KMS-11 (cell line): ENCODE measurements around the gene VEPH1.

ENCODE experiments used
- H2AFZ ChIP-seq: fragments of 200-600 bp; sonication (generic); 2 replicates; pipeline ENCODE4 v1.6.1; 2016; ENCODE audit warnings: antibody characterized with exemption, mixed run types, low read depth
- H3K27ac ChIP-seq: fragments of 200-600 bp; sonication (generic); 2 replicates; pipeline ENCODE4 v1.6.1; 2016; ENCODE audit warnings: mild to moderate bottlenecking, mixed run types
- H3K27me3 ChIP-seq: fragments of 200-600 bp; sonication (generic); 2 replicates; pipeline ENCODE4 v1.6.1; 2017; ENCODE audit warnings: mild to moderate bottlenecking, low read depth, mixed run types, moderate library complexity; ENCODE audit not compliant: insufficient read depth
- H3K36me3 ChIP-seq: fragments of 200-600 bp; sonication (generic); 2 replicates; pipeline ENCODE4 v1.6.1; 2017; ENCODE audit warnings: mild to moderate bottlenecking, mixed run types; ENCODE audit not compliant: insufficient read depth
- H3K4me1 ChIP-seq: fragments of 200-600 bp; sonication (generic); 2 replicates; pipeline ENCODE4 v1.6.1; 2016; ENCODE audit warnings: mild to moderate bottlenecking, low read depth, mixed run types; ENCODE audit not compliant: poor library complexity, severe bottlenecking
- H3K4me2 ChIP-seq: fragments of 200-600 bp; sonication (generic); 2 replicates; pipeline ENCODE4 v1.7.0; 2016; ENCODE audit warnings: mild to moderate bottlenecking, mixed run types
- H3K4me3 ChIP-seq: fragments of 200-600 bp; sonication (generic); IDR thresholded peaks from 2 replicates; pipeline ENCODE4 v1.6.1; 2017; ENCODE audit warnings: low read depth, low read length, mixed read lengths; ENCODE audit not compliant: insufficient read depth
- H3K79me2 ChIP-seq: fragments of 200-600 bp; sonication (generic); 2 replicates; pipeline ENCODE4 v1.6.1; 2016; ENCODE audit warnings: low read depth, mixed run types; ENCODE audit not compliant: insufficient read depth
- H3K9ac ChIP-seq: fragments of 200-600 bp; sonication (generic); 2 replicates; pipeline ENCODE4 v1.6.1; 2016; ENCODE audit warnings: mild to moderate bottlenecking, mixed run types
- H4K20me1 ChIP-seq: fragments of 200-600 bp; sonication (generic); 2 replicates; pipeline ENCODE4 v1.6.1; 2016; ENCODE audit warnings: mild to moderate bottlenecking, mixed run types; ENCODE audit not compliant: insufficient read depth
- TF ChIP-seq, protein P1 (sequence below): fragments of 200-600 bp; sonication (generic); conservative IDR thresholded peaks from 2 replicates; pipeline ENCODE4 v1.6.1; 2017; ENCODE audit warnings: low read depth, mild to moderate bottlenecking, antibody characterized with exemption, low read length, moderate library complexity, mixed read lengths

Gene VEPH1

DNA sequence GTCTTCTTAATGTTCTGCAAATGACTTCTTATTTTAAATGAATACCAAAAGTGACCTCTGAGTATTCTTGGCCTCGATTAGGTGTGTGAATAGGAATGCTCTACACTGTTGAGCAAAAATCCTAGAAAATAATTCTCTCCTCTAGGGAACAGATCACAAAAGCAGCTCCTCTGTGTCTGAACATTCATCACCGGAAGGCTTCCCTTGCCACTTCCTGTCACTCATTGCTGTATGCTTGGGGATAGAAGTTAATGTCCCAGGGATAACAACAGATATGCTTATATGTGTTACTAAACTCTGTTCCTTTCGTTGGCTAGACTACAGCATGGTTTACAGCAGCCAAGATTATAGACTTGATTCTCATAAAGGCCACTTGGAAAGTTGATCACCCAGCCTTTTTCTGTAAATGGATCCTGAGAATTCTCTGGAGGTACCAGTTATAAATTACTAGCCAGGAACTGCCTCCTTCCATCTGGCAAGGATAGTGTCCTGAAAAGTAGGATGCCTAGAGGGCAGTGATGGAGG lies 82.5 kb downstream of the VEPH1 start:
- TF ChIP-seq, protein P1, sequence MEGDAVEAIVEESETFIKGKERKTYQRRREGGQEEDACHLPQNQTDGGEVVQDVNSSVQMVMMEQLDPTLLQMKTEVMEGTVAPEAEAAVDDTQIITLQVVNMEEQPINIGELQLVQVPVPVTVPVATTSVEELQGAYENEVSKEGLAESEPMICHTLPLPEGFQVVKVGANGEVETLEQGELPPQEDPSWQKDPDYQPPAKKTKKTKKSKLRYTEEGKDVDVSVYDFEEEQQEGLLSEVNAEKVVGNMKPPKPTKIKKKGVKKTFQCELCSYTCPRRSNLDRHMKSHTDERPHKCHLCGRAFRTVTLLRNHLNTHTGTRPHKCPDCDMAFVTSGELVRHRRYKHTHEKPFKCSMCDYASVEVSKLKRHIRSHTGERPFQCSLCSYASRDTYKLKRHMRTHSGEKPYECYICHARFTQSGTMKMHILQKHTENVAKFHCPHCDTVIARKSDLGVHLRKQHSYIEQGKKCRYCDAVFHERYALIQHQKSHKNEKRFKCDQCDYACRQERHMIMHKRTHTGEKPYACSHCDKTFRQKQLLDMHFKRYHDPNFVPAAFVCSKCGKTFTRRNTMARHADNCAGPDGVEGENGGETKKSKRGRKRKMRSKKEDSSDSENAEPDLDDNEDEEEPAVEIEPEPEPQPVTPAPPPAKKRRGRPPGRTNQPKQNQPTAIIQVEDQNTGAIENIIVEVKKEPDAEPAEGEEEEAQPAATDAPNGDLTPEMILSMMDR = no peak
- no peaks in the 10 kb centered on the region for H3K27me3 ChIP-seq
- H4K20me1 ChIP-seq = no peaks in the 10 kb centered on the region
- H3K9ac ChIP-seq = no peak overlapping the region
- no peak overlapping the region for H2AFZ ChIP-seq
- H3K4me3 ChIP-seq = no peak overlapping the region
- H3K4me2 ChIP-seq = no peak overlapping the region
- no peaks in the 10 kb centered on the region for H3K4me1 ChIP-seq
- no peak overlapping the region for H3K27ac ChIP-seq
- no peaks in the 10 kb centered on the region for H3K79me2 ChIP-seq
- no peaks in the 10 kb centered on the region for H3K36me3 ChIP-seq

DNA sequence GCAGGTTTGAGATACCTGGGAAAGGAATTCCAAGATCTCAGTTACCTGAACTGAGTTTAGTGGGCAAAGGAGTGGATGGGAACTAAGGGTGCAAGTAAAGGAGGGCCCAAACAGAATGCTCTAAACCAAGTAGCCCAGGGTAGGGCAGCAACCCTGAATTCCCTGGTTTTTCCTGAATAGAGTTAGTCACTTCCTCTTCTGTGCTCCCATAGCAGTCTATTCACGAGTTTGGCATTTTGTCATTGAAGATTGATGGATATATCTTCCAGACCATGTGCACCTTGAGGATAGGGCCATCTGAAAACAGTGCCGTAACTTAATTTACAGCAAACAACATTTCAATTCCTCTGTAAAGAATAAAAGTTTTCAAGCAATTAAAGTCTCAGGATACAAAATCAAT lies 85.1 kb downstream of the VEPH1 start:
- H3K4me1 ChIP-seq = no peaks in the 10 kb centered on the region
- H3K4me3 ChIP-seq = no peak overlapping the region
- no peak overlapping the region for H2AFZ ChIP-seq
- no peaks in the 10 kb centered on the region for H3K79me2 ChIP-seq
- H3K36me3 ChIP-seq = no peaks in the 10 kb centered on the region
- H4K20me1 ChIP-seq = no peaks in the 10 kb centered on the region
- H3K9ac ChIP-seq = no peak overlapping the region
- TF ChIP-seq, protein P1 = no peak
- no peaks in the 10 kb centered on the region for H3K27me3 ChIP-seq
- no peak overlapping the region for H3K27ac ChIP-seq
- no peak overlapping the region for H3K4me2 ChIP-seq

GRCh38 chr3:157417247-157417646 lies 86.0 kb downstream of the VEPH1 start:
- Histone ChIP-seq H3K27me3 (no peaks in the 10 kb centered on the region), H2AFZ (no peak overlapping the region), H4K20me1 (no peaks in the 10 kb centered on the region), H3K79me2 (no peaks in the 10 kb centered on the region), H3K4me1 (no peaks in the 10 kb centered on the region), H3K36me3 (no peaks in the 10 kb centered on the region), H3K4me2 (no peak overlapping the region), H3K4me3 (no peak overlapping the region), H3K27ac (no peak overlapping the region), H3K9ac (no peak overlapping the region)
- TF ChIP-seq, protein P1 = no peak

- no peaks in the 10 kb centered on the region for H3K36me3 ChIP-seq
- H2AFZ ChIP-seq = no peak overlapping the region
- no peak overlapping the region for H3K9ac ChIP-seq
- no peaks in the 10 kb centered on the region for H3K79me2 ChIP-seq
- no peak overlapping the region for H3K4me2 ChIP-seq
- H3K27me3 ChIP-seq = no peaks in the 10 kb centered on the region
- H3K27ac ChIP-seq = no peak overlapping the region
- no peaks in the 10 kb centered on the region for H3K4me1 ChIP-seq
- H3K4me3 ChIP-seq = no peak overlapping the region
- no peaks in the 10 kb centered on the region for H4K20me1 ChIP-seq
- TF ChIP-seq, protein P1 = no peak
Observed at GRCh38 chr3:157416347-157417087, 86.7 kb downstream of the VEPH1 start.
